WTC11 (cell line): ENCODE measurements around the gene SLC38A10. TPM values are rescaled to one million over a fixed set of nuclear protein-coding genes. Genes with fewer than 3 reads are reported as not detected.

ENCODE experiments used
- ATAC-seq: fragments of 200-7000 bp; cut with Tn5 transposase; 2 replicates; pipeline ENCODE4 v1.10.0; 2021; ENCODE audit warnings: mild to moderate bottlenecking, moderate library complexity
- CTCF ChIA-PET: fragments of 300-600 bp; sonication (Branson Sonifier 250); formaldehyde crosslinking; loops from one replicate; lab custom pipeline; 2021; ENCODE audit warnings: antibody characterized with exemption; lab: Charles Lee
- POLR2A ChIA-PET: fragments of 350-600 bp; sonication (Branson Sonifier 250); formaldehyde crosslinking; loops from one replicate; lab custom pipeline; 2021; ENCODE audit warnings: antibody characterized with exemption; lab: Charles Lee
- DNase-seq: peaks from one replicate; pipeline ENCODE4 v3.0.0; 2021; ENCODE audit warnings: low spot score
- H3K27ac Mint-ChIP-seq: 2 replicates; pipeline ENCODE4 v1.8.0; 2021; ENCODE audit warnings: mixed read lengths
- H3K27me3 Mint-ChIP-seq: 2 replicates; pipeline ENCODE4 v1.8.0; 2021; ENCODE audit warnings: low read depth, mild to moderate bottlenecking, moderate library complexity, mixed read lengths
- H3K36me3 Mint-ChIP-seq: 2 replicates; pipeline ENCODE4 v1.8.0; 2021; ENCODE audit warnings: mixed read lengths
- H3K4me1 Mint-ChIP-seq: 2 replicates; pipeline ENCODE4 v1.8.0; 2022; ENCODE audit warnings: mixed read lengths
- H3K4me3 Mint-ChIP-seq: 2 replicates; pipeline ENCODE4 v1.8.0; 2021; ENCODE audit warnings: mild to moderate bottlenecking, moderate library complexity, mixed read lengths
- H3K9me3 Mint-ChIP-seq: 2 replicates; pipeline ENCODE4 v1.8.0; 2021; ENCODE audit warnings: mixed read lengths
- CBFB ChIP-seq: sonication (generic); formaldehyde crosslinking; IDR thresholded peaks from 2 replicates; pipeline ENCODE4 v1.8.1; 2022; ENCODE audit warnings: mild to moderate bottlenecking, low read depth, missing genetic modification reagents
- CDX4 ChIP-seq: fragments of 250-450 bp; sonication (Bioruptor Pico); IDR thresholded peaks from 2 replicates; pipeline ENCODE4 v1.9.0; 2021; ENCODE audit warnings: moderate library complexity, mild to moderate bottlenecking, inconsistent platforms, borderline replicate concordance
- ELF4 ChIP-seq: sonication (generic); formaldehyde crosslinking; IDR thresholded peaks from 2 replicates; pipeline ENCODE4 v1.8.1; 2022; ENCODE audit warnings: low read depth, mild to moderate bottlenecking, moderate library complexity, missing genetic modification reagents
- EMX1 ChIP-seq: fragments of 250-450 bp; sonication (Bioruptor Pico); IDR thresholded peaks from 2 replicates; pipeline ENCODE4 v1.8.0; 2021; ENCODE audit warnings: mild to moderate bottlenecking
- FOXJ3 ChIP-seq: sonication (generic); formaldehyde crosslinking; IDR thresholded peaks from 2 replicates; pipeline ENCODE4 v1.9.0; 2021; ENCODE audit warnings: missing genetic modification reagents, mild to moderate bottlenecking, borderline replicate concordance
- GABPB1 ChIP-seq: sonication (generic); formaldehyde crosslinking; IDR thresholded peaks from 2 replicates; pipeline ENCODE4 v1.8.1; 2023; ENCODE audit warnings: mild to moderate bottlenecking, missing genetic modification reagents
- IRF2 ChIP-seq: sonication (generic); formaldehyde crosslinking; IDR thresholded peaks from 2 replicates; pipeline ENCODE4 v1.8.0; 2022; ENCODE audit warnings: low read depth, missing genetic modification reagents, borderline replicate concordance
- MXD4 ChIP-seq: fragments of 250-450 bp; sonication (Bioruptor Pico); IDR thresholded peaks from 2 replicates; pipeline ENCODE4 v1.8.0; 2021; ENCODE audit warnings: mild to moderate bottlenecking, moderate library complexity, borderline replicate concordance
- NFATC4 ChIP-seq: fragments of 250-450 bp; sonication (Bioruptor Pico); IDR thresholded peaks from 2 replicates; pipeline ENCODE4 v1.9.0; 2021; ENCODE audit warnings: mild to moderate bottlenecking
- NFYB ChIP-seq: sonication (generic); formaldehyde crosslinking; conservative IDR thresholded peaks from 2 replicates; pipeline ENCODE4 v1.8.0; 2022; ENCODE audit warnings: low read depth, missing genetic modification reagents
- NR1H2 ChIP-seq: sonication (generic); formaldehyde crosslinking; IDR thresholded peaks from 2 replicates; pipeline ENCODE4 v1.9.0; 2021; ENCODE audit warnings: mild to moderate bottlenecking, moderate library complexity, missing genetic modification reagents
- NR3C1 ChIP-seq: sonication (generic); formaldehyde crosslinking; conservative IDR thresholded peaks from 2 replicates; pipeline ENCODE4 v1.8.1; 2023; ENCODE audit warnings: low read depth, mild to moderate bottlenecking, missing genetic modification reagents
- OVOL2 ChIP-seq: fragments of 250-450 bp; sonication (Bioruptor Pico); IDR thresholded peaks from 2 replicates; pipeline ENCODE4 v1.9.0; 2021; ENCODE audit warnings: mild to moderate bottlenecking, borderline replicate concordance
- RELA ChIP-seq: sonication (generic); formaldehyde crosslinking; IDR thresholded peaks from 2 replicates; pipeline ENCODE4 v1.8.1; 2022; ENCODE audit warnings: missing genetic modification reagents, mild to moderate bottlenecking, borderline replicate concordance
- SMAD3 ChIP-seq: sonication (generic); formaldehyde crosslinking; IDR thresholded peaks from 2 replicates; pipeline ENCODE4 v1.8.0; 2022; ENCODE audit warnings: missing genetic modification reagents, mild to moderate bottlenecking, borderline replicate concordance
- TCF7 ChIP-seq: sonication (generic); formaldehyde crosslinking; IDR thresholded peaks from 2 replicates; pipeline ENCODE4 v1.8.0; 2022; ENCODE audit warnings: mild to moderate bottlenecking, low read depth, missing genetic modification reagents, moderate library complexity
- TP53 ChIP-seq: sonication (generic); formaldehyde crosslinking; IDR thresholded peaks from 2 replicates; pipeline ENCODE4 v1.8.1; 2023; ENCODE audit warnings: mild to moderate bottlenecking, missing genetic modification reagents
- ZBTB21 ChIP-seq: sonication (generic); formaldehyde crosslinking; IDR thresholded peaks from 2 replicates; pipeline ENCODE4 v1.8.1; 2023; ENCODE audit warnings: mild to moderate bottlenecking, missing genetic modification reagents, borderline replicate concordance
- ZNF138 ChIP-seq: sonication (generic); formaldehyde crosslinking; conservative IDR thresholded peaks from 2 replicates; pipeline ENCODE4 v1.8.1; 2022; ENCODE audit warnings: mild to moderate bottlenecking, moderate library complexity, missing genetic modification reagents
- ZNF263 ChIP-seq: sonication (generic); formaldehyde crosslinking; IDR thresholded peaks from 2 replicates; pipeline ENCODE4 v1.8.1; 2022; ENCODE audit warnings: low read depth, mild to moderate bottlenecking, moderate library complexity, missing genetic modification reagents
- total RNA-seq: library from RNA; stranded (reverse); gene quantifications from 3 replicates; pipeline ENCODE4 v1.2.3, GENCODE V29; 2021
- TF ChIP-seq, protein P1 (sequence below): sonication (generic); formaldehyde crosslinking; IDR thresholded peaks from 2 replicates; pipeline ENCODE4 v1.8.1; 2022; ENCODE audit warnings: mild to moderate bottlenecking, moderate library complexity, missing genetic modification reagents
- TF ChIP-seq, protein P2 (sequence below): sonication (generic); formaldehyde crosslinking; IDR thresholded peaks from 2 replicates; pipeline ENCODE4 v1.8.1; 2022; ENCODE audit warnings: missing genetic modification reagents, borderline replicate concordance
- TF ChIP-seq, protein P3 (sequence below): sonication (generic); formaldehyde crosslinking; IDR thresholded peaks from 2 replicates; pipeline ENCODE4 v1.8.0; 2022; ENCODE audit warnings: mild to moderate bottlenecking, missing genetic modification reagents
- TF ChIP-seq, protein P4 (sequence below): sonication (generic); formaldehyde crosslinking; IDR thresholded peaks from 2 replicates; pipeline ENCODE4 v1.8.1; 2022; ENCODE audit warnings: low read depth, missing genetic modification reagents, borderline replicate concordance

The SLC38A10 gene
- total RNA-seq, 1 experiment from 2014 or later, result 47.0 TPM

DNA sequence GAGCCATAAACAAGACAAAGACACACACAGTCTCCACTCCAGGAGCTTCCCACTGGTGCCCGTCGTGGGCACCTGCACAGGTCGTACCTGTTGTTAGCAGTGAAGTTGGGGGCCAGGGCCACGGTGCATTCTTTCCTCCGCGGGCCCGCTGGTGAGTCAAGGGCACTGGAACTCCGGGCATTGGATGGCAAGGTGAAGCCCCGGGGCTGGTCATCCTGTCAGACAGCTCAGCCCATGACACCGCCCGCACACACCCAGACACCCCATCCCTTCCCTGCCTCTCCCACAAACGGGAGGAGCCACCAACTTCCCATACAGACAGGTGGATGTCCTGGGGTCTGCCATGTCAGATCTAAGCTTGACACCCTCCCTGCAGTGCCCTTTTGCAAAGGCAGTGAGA lies 88.5 kb downstream of the SLC38A10 start:
- Mint-ChIP-seq H3K36me3 (no peaks in the 10 kb centered on the region; the same call in 1 of the 2 replicates), H3K27ac (no peak overlapping the region), H3K9me3 (no peaks in the 10 kb centered on the region), H3K27me3 (no peaks in the 10 kb centered on the region), H3K4me1 (no peaks in the 10 kb centered on the region), H3K4me3 (no peak overlapping the region)
- DNase-seq (no peak), ATAC-seq (no peak)
- CTCF ChIA-PET, result no interaction called here
- no peak for TF ChIP-seq NR3C1 (CRISPR knock-in tag)
- TF ChIP-seq RELA (CRISPR knock-in tag), result no peak
- no peak for TF ChIP-seq ZNF263 (CRISPR knock-in tag)
- TF ChIP-seq FOXJ3 (CRISPR knock-in tag), result no peak
- TF ChIP-seq TCF7 (CRISPR knock-in tag), result no peak
- TF ChIP-seq GABPB1 (CRISPR knock-in tag), result no peak
- TF ChIP-seq, protein P1, sequence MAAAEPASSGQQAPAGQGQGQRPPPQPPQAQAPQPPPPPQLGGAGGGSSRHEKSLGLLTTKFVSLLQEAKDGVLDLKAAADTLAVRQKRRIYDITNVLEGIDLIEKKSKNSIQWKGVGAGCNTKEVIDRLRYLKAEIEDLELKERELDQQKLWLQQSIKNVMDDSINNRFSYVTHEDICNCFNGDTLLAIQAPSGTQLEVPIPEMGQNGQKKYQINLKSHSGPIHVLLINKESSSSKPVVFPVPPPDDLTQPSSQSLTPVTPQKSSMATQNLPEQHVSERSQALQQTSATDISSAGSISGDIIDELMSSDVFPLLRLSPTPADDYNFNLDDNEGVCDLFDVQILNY (CRISPR knock-in tag), result no peak
- TF ChIP-seq, protein P2, sequence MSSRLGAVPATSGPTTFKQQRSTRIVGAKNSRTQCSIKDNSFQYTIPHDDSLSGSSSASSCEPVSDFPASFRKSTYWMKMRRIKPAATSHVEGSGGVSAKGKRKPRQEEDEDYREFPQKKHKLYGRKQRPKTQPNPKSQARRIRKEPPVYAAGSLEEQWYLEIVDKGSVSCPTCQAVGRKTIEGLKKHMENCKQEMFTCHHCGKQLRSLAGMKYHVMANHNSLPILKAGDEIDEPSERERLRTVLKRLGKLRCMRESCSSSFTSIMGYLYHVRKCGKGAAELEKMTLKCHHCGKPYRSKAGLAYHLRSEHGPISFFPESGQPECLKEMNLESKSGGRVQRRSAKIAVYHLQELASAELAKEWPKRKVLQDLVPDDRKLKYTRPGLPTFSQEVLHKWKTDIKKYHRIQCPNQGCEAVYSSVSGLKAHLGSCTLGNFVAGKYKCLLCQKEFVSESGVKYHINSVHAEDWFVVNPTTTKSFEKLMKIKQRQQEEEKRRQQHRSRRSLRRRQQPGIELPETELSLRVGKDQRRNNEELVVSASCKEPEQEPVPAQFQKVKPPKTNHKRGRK (CRISPR knock-in tag), result no peak
- no peak for TF ChIP-seq ZNF138 (CRISPR knock-in tag)
- no peak for TF ChIP-seq ZBTB21
- no peak for TF ChIP-seq NFATC4 (CRISPR knock-in tag)
- no peak for TF ChIP-seq MXD4
- no peak for TF ChIP-seq EMX1 (CRISPR knock-in tag)
- no peak for TF ChIP-seq OVOL2
- TF ChIP-seq, protein P3, sequence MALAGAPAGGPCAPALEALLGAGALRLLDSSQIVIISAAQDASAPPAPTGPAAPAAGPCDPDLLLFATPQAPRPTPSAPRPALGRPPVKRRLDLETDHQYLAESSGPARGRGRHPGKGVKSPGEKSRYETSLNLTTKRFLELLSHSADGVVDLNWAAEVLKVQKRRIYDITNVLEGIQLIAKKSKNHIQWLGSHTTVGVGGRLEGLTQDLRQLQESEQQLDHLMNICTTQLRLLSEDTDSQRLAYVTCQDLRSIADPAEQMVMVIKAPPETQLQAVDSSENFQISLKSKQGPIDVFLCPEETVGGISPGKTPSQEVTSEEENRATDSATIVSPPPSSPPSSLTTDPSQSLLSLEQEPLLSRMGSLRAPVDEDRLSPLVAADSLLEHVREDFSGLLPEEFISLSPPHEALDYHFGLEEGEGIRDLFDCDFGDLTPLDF, result no peak
- no peak for TF ChIP-seq SMAD3 (CRISPR knock-in tag)
- TF ChIP-seq, protein P4, sequence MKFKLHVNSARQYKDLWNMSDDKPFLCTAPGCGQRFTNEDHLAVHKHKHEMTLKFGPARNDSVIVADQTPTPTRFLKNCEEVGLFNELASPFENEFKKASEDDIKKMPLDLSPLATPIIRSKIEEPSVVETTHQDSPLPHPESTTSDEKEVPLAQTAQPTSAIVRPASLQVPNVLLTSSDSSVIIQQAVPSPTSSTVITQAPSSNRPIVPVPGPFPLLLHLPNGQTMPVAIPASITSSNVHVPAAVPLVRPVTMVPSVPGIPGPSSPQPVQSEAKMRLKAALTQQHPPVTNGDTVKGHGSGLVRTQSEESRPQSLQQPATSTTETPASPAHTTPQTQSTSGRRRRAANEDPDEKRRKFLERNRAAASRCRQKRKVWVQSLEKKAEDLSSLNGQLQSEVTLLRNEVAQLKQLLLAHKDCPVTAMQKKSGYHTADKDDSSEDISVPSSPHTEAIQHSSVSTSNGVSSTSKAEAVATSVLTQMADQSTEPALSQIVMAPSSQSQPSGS (CRISPR knock-in tag), result no peak
- no peak for TF ChIP-seq TP53 (CRISPR knock-in tag)
- TF ChIP-seq CBFB, result no peak
- POLR2A ChIA-PET, result no interaction called here

GRCh38 chr17:81206166-81206565 lies 88.9 kb downstream of the SLC38A10 start:
- no peak for TF ChIP-seq IRF2
- TF ChIP-seq CDX4, result no peak
- no peak for TF ChIP-seq NR1H2
- TF ChIP-seq OVOL2, result no peak
- TF ChIP-seq ELF4, result no peak
- TF ChIP-seq RELA (CRISPR knock-in tag), result no peak
- no peak for TF ChIP-seq NFYB (CRISPR knock-in tag)
- Mint-ChIP-seq H3K27ac (no peak overlapping the region), H3K4me1 (no peaks in the 10 kb centered on the region), H3K4me3 (no peak overlapping the region), H3K27me3 (no peaks in the 10 kb centered on the region), H3K9me3 (no peaks in the 10 kb centered on the region), H3K36me3 (no peaks in the 10 kb centered on the region; the same call in 1 of the 2 replicates)
- CTCF ChIA-PET, result interaction anchor here (0.6 kb wide), 1 partner anchor 109 kb away, joined by 5 read pairs; no protein-coding TSS in a partner anchor
- POLR2A ChIA-PET, result no interaction called here
- no peak for ATAC-seq
- no peak for DNase-seq
